Breast epithelium (tissue), 3 donors: ENCODE data around the gene TNFRSF18.

Source experiments
- CTCF ChIP-seq, 3 donors: fragments of 450-650 bp; IDR thresholded peaks; one replicate each; pipeline ENCODE4 v1.5.1; 2016 to 2017; ENCODE audit warnings: antibody characterized with exemption in 3 of 3, mild to moderate bottlenecking in 3 of 3, moderate library complexity in 3 of 3
- POLR2A ChIP-seq: fragments of 450-650 bp; IDR thresholded peaks from one replicate; pipeline ENCODE4 v1.6.1; 2016; ENCODE audit warnings: antibody characterized with exemption, mild to moderate bottlenecking, moderate library complexity
- POLR2AphosphoS5 ChIP-seq, 3 donors: sonication (generic); formaldehyde crosslinking; IDR thresholded peaks; one replicate each; pipeline ENCODE4 v1.6.1; 2017; ENCODE audit warnings: antibody characterized with exemption in 3 of 3

GRCh38 chr1:1254667-1254998 lies 48.2 kb upstream of the TNFRSF18 start:
- TF ChIP-seq CTCF (IDR thresholded peaks at IDR 0.05): no peak
- TF ChIP-seq POLR2A: no peak
- TF ChIP-seq POLR2AphosphoS5 (IDR thresholded peaks at IDR 0.05): no peak
